GM19372 (cell line): ENCODE measurements around the gene RTN1.

Source experiments
- ATAC-seq: cut with Tn5 transposase; IDR thresholded peaks from one replicate; pipeline ENCODE4 v1.9.1; 2021; ENCODE audit warnings: mild to moderate bottlenecking, low read depth, moderate library complexity; ENCODE audit not compliant: unreplicated experiment

RTN1 gene

GRCh38 chr14:59634617-59635016 is 236.0 kb downstream of the RTN1 start:
- ATAC-seq = no peak

GRCh38 chr14:59633486-59633885 is 237.1 kb downstream of the RTN1 start:
- no peak for ATAC-seq

DNA sequence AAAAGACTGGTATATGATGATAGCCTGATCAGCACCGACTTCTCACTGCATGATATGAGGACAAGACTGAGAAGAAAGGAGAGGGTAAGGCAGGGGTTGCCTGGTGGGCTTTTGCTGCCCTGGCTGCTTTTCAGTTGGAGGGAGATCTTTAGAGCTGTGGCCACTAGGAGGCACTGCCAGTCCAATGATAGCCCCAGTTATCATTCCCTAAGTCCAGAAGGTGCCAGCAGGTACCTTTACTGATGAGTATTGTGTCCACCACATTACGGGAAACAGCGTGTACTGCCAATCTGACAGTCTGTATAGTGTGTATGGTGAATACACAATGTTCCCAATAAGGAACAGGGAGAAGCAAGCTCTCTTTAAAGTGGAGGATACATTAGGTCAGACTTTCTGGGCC is 238.2 kb downstream of the RTN1 start:
- ATAC-seq = peak; percentile 50

DNA sequence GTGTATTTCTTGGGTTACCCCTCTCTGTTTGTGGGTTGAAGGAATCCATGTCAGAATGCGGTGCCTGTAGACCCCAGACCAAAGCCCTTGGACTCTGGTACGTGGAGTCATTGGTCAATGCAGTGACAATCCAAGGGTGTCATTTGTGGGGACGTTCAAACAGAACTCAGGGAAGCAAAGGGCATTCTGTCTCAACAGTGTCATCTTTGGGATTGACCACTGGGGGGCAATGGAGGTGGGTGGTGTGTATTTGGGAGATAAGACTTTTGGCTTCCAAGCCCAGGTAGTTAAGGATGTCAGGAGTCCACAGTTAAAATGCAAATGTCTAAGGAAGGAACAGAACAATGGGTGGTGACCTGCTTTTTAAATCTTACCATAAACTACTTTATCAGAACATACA is 239.3 kb downstream of the RTN1 start:
- no peak for ATAC-seq

GRCh38 chr14:59630288-59630963 is 240.2 kb downstream of the RTN1 start:
- ATAC-seq = no peak

- no peak for ATAC-seq
Observed at GRCh38 chr14:59629444-59630287, 240.9 kb downstream of the RTN1 start.

DNA sequence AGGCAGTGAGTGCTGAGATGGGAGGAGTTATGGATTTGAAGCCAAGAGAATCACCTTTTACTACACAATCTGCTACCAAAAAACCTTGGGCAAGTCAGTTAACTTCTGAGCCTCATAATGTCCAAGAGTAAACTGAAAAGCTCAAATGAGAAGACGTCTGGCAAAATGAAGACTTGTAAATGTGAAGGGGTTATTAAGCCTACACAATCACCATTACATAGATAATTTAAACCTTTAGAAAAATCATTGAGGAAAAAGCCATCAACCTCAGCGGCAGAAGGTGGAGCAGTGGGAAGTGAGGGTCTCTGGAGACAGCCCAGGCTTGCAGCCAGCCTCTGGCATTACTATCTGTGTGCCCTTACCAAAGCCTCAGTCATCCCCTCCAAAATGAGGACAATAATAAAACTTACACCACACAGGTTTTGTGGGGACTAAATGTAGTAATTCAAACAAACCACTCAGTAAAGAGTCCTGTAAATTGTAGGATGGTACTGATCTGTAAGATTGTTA is 243.5 kb downstream of the RTN1 start:
- ATAC-seq = no peak

DNA sequence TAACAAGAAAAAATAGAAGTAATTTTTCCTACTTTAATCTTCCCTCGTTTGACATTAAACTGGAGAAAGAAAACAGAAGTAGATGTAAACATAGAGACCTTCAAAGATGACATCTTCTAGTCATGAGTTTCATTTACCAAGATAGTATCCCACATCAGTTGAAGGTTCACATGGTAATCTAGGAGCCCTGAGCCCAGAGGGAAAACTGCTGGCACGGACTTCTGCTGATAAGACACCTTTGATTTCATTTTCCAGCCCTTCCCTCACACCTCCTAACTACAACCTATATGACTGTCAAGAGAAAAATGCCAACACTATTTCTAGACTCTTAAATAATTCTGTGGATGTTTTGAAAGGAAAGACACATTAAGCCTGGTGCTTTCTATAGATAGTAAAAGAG is 247.9 kb downstream of the RTN1 start:
- ATAC-seq = no peak

- ATAC-seq = no peak
Observed at GRCh38 chr14:59619061-59619460, 251.5 kb downstream of the RTN1 start.

GRCh38 chr14:59601056-59601455 is 269.5 kb downstream of the RTN1 start:
- ATAC-seq = no peak

DNA sequence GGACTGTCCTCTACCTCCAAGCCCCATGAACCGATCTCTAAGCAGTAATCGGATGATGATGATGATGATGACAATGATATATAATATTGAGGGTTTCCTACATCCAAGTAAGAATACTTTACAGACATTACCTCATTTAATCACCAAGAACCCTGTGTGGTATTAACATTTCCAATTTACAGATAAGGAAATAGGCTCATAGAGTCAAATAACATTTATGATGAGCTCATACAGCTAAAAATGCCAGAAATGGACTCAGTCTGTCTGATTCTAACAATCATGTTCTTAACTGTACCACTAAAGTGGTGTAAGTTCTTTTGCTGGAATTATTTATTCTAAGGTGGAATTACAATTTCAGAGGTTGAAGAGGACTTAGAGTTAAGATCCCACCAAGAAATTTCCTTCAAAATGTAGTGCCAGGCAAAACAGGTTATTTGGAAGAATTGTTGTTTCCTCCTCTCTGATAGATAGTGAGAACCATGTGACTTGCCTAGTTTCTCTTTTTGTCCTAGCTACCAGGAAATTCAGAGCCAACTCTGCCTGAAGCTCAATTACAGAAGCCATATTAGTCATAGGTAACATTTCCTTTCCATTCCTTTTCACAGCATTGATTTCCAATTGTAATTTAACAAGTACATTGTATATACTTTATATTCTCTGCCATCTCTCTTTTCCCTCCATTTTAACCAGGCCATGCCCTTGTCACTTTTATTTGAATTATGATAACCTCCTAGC is 270.2 kb downstream of the RTN1 start:
- ATAC-seq = no peak

DNA sequence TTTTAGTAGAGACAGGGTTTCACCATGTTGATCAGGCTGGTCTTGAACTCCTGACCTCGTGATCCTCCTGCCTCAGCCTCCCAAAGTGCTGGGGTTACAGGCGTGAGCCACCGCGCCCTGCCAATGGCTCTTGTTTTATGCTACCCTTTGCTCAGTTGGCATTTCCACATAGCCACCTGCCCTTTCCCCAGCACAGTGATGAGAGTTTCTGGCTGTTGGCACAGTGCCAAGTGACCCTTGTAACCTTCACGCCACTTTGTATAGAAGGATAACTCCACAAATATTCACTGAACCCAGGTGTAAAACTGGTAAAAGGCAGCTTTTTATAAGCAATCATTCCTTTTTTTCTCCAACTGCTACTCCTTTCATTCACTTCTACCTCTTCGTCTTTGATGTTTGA is 275.5 kb downstream of the RTN1 start:
- no peak for ATAC-seq

DNA sequence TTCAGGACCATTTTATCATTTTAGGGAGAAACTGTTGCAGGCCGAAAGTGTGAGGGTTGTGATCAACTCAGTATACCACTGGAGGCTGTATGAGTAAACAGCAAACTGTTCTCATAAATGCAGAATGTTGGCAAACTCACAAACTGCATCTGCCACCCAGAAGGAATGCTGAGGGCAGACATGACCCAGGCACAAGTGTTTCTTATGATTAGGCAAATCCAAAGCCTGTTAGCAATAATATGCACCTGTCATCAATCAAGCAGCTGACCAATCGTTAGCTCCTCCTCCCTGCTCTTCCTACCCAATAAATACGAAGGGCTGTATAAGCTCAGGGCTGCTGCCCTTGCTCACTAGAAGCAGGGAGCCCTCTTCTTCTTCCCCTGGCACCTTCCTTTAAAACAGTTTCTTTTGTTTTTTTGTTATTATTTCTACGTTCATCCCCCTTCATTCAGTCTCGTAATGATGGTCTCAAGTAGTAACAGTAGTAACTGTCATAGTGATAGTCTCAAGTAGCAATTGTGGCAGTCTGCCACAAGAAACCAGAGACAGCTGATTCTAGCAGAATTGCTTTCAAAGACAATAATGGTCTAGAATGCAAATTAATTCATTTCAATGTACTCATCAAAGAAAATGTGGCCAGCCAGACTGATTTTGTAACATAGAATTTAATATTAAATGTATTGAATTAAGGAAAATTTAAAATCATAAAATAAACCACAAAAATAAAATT is 278.8 kb downstream of the RTN1 start:
- no peak for ATAC-seq

DNA sequence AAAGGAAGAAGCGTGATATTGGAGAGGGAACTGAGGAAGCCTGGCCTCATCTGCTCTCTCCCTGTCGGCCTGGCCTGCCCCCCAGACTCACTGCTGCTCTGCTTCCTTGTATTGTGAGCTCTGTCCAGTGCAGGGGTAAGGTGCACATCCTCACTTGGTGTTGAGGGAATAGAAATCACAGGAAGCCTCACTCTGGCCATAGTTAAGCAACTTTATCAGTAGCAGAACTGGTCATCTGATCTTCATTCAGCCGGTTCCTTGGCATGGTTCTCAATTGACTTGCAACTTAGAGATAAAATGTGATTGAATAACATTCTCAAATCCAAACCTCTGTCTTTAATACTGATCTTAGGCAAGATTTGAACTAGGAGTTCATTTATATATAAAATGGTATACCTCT is 282.5 kb downstream of the RTN1 start:
- no peak for ATAC-seq

GRCh38 chr14:59585891-59586554 is 284.6 kb downstream of the RTN1 start:
- no peak for ATAC-seq

DNA sequence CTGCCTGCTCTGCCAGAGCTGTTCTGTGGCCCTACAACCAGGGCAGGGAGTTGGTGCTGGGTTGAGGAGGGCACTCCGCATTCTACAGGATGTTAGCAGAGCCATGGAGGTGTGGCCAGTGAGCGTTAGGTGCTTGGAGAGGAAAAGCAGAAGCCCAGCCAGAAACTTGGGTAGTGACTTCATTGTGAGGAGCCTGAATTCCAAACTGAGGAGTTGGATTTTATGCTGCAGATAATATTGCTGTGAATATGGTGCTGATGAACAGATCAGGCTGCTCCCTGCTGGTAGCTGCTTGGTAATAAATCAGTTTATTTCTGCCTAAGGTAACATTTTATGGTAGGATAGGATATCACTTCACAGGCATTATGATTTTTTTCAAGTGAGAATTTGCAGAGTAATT is 286.8 kb downstream of the RTN1 start:
- no peak for ATAC-seq

DNA sequence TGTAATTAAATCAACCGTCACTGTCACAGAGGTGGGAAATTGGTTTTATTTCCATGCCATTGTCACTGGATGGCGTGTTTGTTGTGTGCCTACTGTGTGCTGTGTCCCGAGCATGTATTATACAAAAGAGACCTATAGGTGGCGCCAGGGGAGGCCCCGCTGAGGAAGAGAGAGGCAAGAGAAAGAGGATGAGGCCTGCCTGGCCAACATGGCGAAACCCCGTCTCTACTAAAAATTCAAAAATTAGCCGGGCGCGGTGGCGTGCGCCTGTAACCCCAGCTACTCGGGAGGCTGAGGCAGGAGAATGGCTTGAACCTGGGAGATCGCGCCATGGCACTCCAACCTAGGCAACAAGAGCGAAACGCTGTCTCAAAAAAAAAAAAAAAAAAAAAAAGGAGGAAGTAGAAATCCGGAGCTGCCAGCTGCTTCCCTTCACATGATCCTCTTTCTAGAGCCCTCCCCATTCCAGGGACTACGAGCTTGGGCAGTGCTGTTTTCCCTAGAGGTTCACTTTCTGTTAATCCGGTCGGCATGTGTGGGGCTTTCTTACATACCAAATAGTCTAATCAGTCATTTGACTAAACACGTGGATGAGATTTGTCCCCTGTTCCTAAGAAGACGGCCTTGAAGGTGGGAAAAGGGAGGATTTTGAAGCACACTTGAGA is 287.6 kb downstream of the RTN1 start:
- ATAC-seq = no peak

DNA sequence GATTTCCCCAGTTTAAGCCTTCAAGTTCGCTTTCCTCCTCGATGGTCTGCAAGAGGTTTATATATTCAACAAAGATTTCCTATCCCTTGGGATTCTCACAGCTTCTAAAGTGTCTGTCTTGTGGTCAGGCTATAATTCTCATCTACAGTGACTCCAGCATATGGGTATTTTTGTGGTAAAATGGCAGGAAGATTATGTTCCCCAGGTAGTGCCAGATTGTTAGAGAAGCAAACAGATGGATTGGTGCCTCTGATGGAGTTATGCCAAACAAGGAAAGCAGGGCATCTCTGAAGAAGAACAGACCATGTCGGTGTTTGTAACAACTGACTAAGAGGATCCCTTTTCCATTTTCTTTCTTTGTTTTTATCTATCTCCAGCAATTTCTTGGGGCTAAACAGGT is 288.4 kb downstream of the RTN1 start:
- no peak for ATAC-seq

DNA sequence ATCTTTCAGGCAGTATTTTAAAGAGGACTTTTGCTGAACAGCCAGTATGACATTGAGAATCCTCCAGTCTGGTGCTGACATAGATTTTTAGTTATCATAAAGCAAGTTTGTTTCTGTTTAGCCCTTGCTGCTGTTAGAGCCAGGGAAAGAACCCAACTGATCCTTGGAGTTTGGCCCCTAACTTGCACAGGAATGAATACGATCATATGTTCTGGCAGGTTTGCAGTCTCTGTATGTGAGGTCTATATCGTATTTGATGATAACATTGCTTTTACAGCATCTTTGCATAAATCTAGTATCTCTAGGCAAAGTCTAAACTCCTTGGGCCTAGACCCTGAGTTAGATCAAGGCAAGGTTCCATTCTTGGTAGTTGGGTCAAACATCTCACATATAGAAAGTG is 289.7 kb downstream of the RTN1 start:
- ATAC-seq = no peak
